Panc1 (cell line): ENCODE data around the gene CDC14B. TPM values are rescaled to one million over a fixed set of nuclear protein-coding genes. Genes with fewer than 3 reads are reported as not detected.
"Not testable (repeated sequence)": the region's sequence is repeated elsewhere in the genome, so short reads cannot be mapped to it uniquely, and the experiment has no call there.

Experiments
- ATAC-seq: fragments of 200-7000 bp; cut with Tn5 transposase; 2 replicates; pipeline ENCODE4 v1.9.1; 2020; ENCODE audit warnings: mild to moderate bottlenecking, moderate library complexity
- BruUV-seq: library from RNA; stranded (reverse); fragments of 400-500 nt; replicated peaks from 2 replicates; lab custom pipeline; 2021; lab: Mats Ljungman, UMichigan
- CTCF ChIA-PET: fragments of 300-600 bp; sonication (Branson Sonifier 250); formaldehyde crosslinking; loops from one replicate; lab custom pipeline; 2022; ENCODE audit warnings: antibody characterized with exemption; lab: Charles Lee
- POLR2A ChIA-PET: fragments of 300-600 bp; sonication (Branson Sonifier 250); formaldehyde crosslinking; loops from one replicate; lab custom pipeline; 2022; ENCODE audit warnings: antibody characterized with exemption; lab: Charles Lee
- DNase-seq: peaks from one replicate; pipeline ENCODE4 v3.0.0-alpha.2; 2010; ENCODE audit warnings: low read depth, low spot score
- H3K27ac ChIP-seq: 2 replicates; pipeline ENCODE4 v1.5.1; 2011; ENCODE audit warnings: mild to moderate bottlenecking, low read length, inconsistent platforms
- H3K27me3 ChIP-seq: fragments of 200-500 bp; sonication (Bioruptor generic); 2 replicates; pipeline ENCODE4 v1.6.0; 2014; ENCODE audit warnings: low read length, inconsistent platforms; ENCODE audit not compliant: control insufficient read depth, insufficient read depth
- H3K36me3 ChIP-seq: fragments of 200-500 bp; sonication (Bioruptor generic); 2 replicates; pipeline ENCODE4 v1.5.1; 2014; ENCODE audit warnings: inconsistent platforms, mild to moderate bottlenecking, low read length, moderate library complexity; ENCODE audit not compliant: control insufficient read depth, insufficient read depth
- H3K4me1 ChIP-seq: 2 replicates; pipeline ENCODE4 v1.5.1; 2011; ENCODE audit warnings: inconsistent platforms, mild to moderate bottlenecking, low read length, moderate library complexity; ENCODE audit not compliant: control insufficient read depth, insufficient read depth
- H3K4me3 ChIP-seq, 2 experiments: 2 replicates each; pipeline ENCODE4 v1.5.1; 2011 to 2012; ENCODE audit warnings: low read depth in 2 of 2, low read length in 2 of 2, mild to moderate bottlenecking in 2 of 2, inconsistent platforms in 1 of 2, moderate library complexity in 1 of 2
- H3K9me3 ChIP-seq: fragments of 200-500 bp; sonication (Bioruptor generic); 2 replicates; pipeline ENCODE4 v1.5.1; 2014; ENCODE audit warnings: low read depth, mild to moderate bottlenecking, inconsistent platforms, low read length, moderate library complexity; ENCODE audit not compliant: control insufficient read depth, insufficient read depth
- CTCF ChIP-seq: fragments of 450-650 bp; IDR thresholded peaks from 2 replicates; pipeline ENCODE4 v1.5.1; 2017; ENCODE audit warnings: mild to moderate bottlenecking
- POLR2AphosphoS5 ChIP-seq: IDR thresholded peaks from 2 replicates; pipeline ENCODE4 v1.6.1; 2012; ENCODE audit warnings: mild to moderate bottlenecking, low read depth, low read length, moderate library complexity
- REST ChIP-seq, 2 experiments: IDR thresholded peaks; 2 replicates each; pipeline ENCODE4 v1.6.1; 2011 to 2012; ENCODE audit warnings: low read depth in 2 of 2, control low read depth in 1 of 2, low read length in 1 of 2, mild to moderate bottlenecking in 1 of 2, moderate library complexity in 1 of 2; ENCODE audit not compliant: insufficient read depth in 1 of 2
- SIN3A ChIP-seq: IDR thresholded peaks from 2 replicates; pipeline ENCODE4 v1.6.1; 2012; ENCODE audit warnings: low read depth, mild to moderate bottlenecking, low read length, moderate library complexity, borderline replicate concordance; ENCODE audit not compliant: insufficient read depth
- TCF7L2 ChIP-seq: IDR thresholded peaks from 2 replicates; pipeline ENCODE4 v1.6.1; 2011; ENCODE audit warnings: mild to moderate bottlenecking, low read depth, low read length, inconsistent platforms
- in situ Hi-C: cut with HindIII; loops from 2 replicates; pipeline ENCODE4 v1.10.0; 2016; ENCODE audit warnings: low sequenced_read_pairs, low pct_unique_long_range_greater_than_20kb
- intact Hi-C: fragments of 100-400 bp; cut with micrococcal nuclease; formaldehyde crosslinking; loops from one replicate; pipeline ENCODE4 v1.10.0; 2022; ENCODE audit not compliant: unreplicated experiment
- total RNA-seq: library from RNA; stranded (reverse); gene quantifications from one replicate; pipeline ENCODE4 v1.2.1, GENCODE V29; 2021; ENCODE audit not compliant: unreplicated experiment

The CDC14B gene
- total RNA-seq, 1 experiment from 2014 or later = 11.8 TPM

- no peak for DNase-seq
- BruUV-seq = no TSS peak
- intact Hi-C loops = no loop called here
- in situ Hi-C loops = no loop called here
- no peak overlapping the region for H3K27ac ChIP-seq
- no peaks in the 10 kb centered on the region for H3K27me3 ChIP-seq
- no peak for ATAC-seq
- no peak overlapping the region for H3K4me3 ChIP-seq
- no peaks in the 10 kb centered on the region for H3K36me3 ChIP-seq
- no peaks in the 10 kb centered on the region for H3K9me3 ChIP-seq
- TF ChIP-seq POLR2AphosphoS5 = no peak
- TF ChIP-seq CTCF = no peak
- TF ChIP-seq REST (IDR thresholded peaks at IDR 0.05; ENCODE audit: insufficient read depth in 1 of 2, low read depth in 2 of 2, low read length in 1 of 2) = no peak
- no peak for TF ChIP-seq TCF7L2
- no peak for TF ChIP-seq SIN3A
- POLR2A ChIA-PET = no interaction called here
- CTCF ChIA-PET = no interaction called here
- H3K4me1 ChIP-seq = peaks cover 9% of the 10 kb centered on the region
Observed at GRCh38 chr9:96551403-96551802, 68.2 kb downstream of the CDC14B start.

- no peak for DNase-seq
- POLR2A ChIA-PET = no interaction called here
- peaks cover 2% of the 10 kb centered on the region; the same call in 1 of the 2 replicates for H3K4me1 ChIP-seq
- intact Hi-C loops (no loop called here), in situ Hi-C loops (no loop called here)
- no peaks in the 10 kb centered on the region for H3K9me3 ChIP-seq
- H3K27me3 ChIP-seq = no peaks in the 10 kb centered on the region
- TF ChIP-seq REST (IDR thresholded peaks at IDR 0.05; ENCODE audit: insufficient read depth in 1 of 2, low read depth in 2 of 2, low read length in 1 of 2) (no peak), CTCF (no peak), POLR2AphosphoS5 (no peak), TCF7L2 (no peak), SIN3A (no peak)
- no peaks in the 10 kb centered on the region for H3K36me3 ChIP-seq
- BruUV-seq = no TSS peak
- no peak for ATAC-seq
- H3K4me3 ChIP-seq = no peak overlapping the region
- H3K27ac ChIP-seq = no peak overlapping the region
- CTCF ChIA-PET = no interaction called here
Observed at GRCh38 chr9:96550659-96551058, 69.0 kb downstream of the CDC14B start.

- ATAC-seq, in situ Hi-C loops, H3K27ac ChIP-seq, H3K4me3 ChIP-seq, H3K36me3 ChIP-seq, intact Hi-C loops, H3K4me1 ChIP-seq, H3K9me3 ChIP-seq, DNase-seq, CTCF ChIA-PET, H3K27me3 ChIP-seq, BruUV-seq: not testable (repeated sequence)
- POLR2A ChIA-PET = interaction anchor here (0.6 kb wide), 1 partner anchor 24 kb away, joined by 4 read pairs; no protein-coding TSS in a partner anchor
Observed at GRCh38 chr9:96543131-96543530, 76.5 kb downstream of the CDC14B start.
